ENCODE measurements around the gene ZNF584.
"Not testable (repeated sequence)": the region's sequence is repeated elsewhere in the genome, so short reads cannot be mapped to it uniquely, and the experiment has no call there.

Gene ZNF584

DNA sequence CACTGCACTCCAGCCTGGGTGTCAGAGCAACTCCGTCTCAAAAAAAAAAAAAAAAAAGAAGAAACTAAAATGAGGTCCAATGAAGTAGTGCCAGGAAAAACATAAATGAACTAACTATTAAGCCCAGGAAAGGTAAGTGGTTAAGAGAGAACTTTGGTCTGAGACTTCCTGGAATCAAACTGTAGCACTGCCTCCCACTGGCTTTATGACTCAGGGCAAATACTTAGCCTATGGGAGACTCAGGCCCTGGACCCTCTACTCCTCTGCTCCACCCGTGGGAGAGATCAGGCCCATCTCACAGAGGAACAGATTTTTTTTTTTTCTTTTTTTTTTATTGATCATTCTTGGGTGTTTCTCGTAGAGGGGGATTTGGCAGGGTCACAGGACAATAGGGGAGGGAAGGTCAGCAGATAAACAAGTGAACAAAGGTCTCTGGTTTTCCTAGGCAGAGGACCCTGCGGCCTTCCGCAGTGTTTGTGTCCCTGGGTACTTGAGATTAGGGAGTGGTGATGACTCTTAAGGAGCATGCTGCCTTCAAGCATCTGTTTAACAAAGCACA lies 4.5 kb upstream of the ZNF584 start:
- FAIRE-seq: not testable (repeated sequence)

DNA sequence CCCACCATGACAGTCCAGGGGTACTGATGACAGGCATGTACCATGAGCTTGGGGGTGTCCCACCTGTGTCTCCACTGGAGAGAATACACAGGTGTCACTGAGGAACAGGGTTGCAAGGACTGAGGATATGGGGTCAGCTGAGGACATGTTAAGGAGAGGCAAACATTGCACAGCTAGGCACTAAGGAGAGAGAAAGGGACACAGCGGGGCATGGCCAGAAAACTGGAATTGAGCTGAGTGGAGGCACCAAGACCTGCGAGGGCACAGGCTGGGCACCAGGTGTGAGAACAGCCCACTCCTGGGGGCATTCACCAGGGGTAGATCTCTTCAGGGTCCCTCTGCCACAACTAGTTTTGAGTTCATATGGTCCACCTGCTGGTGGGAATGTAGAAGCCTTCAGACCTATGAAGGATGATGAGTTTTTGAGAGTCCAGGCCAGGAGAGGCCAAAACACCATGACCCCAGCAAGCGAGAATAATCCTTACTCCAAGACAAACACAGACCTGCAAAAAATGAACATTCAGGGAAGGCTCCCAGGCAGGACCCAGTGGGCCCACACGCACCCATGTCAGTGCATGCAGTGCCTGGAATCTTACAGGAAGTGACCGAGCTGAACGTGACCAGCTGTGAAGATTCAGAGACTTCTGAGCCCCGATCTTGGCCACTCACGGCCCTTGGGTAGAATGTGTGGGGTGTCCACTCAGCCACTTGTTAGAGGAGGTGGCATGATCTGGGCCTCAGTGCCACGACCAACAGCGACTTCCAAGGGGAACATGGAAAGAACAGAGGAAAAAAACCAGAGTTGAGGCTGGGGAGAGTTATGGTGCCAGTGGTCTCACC lies 1.4 kb upstream of the ZNF584 start:
- FAIRE-seq (no peak), DNase-seq (ENCODE audit: low spot score) (no peak)

More for the DNA sequence above, 4.5 kb upstream of the ZNF584 start:
- not testable (repeated sequence) for DNase-seq (ENCODE audit: low spot score)

DNA sequence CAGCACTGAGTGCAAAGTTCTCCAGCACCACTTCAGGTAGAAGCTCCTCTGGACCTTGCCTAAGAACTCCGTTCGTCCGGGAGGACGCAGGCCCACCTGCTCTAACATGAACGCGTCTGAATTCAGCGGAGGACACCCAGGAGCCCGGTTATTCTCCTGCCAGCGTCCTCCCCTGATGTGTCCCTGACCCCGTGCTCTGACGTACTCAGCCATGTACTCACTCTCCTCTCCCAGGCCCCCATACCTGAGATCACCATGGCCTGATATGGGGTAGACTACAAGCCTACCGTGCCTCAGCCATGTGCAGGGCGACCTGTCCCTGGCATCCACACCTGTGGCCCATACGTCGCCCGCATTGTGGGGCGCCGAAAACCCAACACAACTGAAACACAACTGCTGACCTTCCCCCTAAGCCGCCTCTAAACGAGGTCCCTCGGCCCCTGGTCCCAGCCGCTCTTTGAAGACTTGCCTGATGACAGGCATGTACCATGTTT lies 744 bp upstream of the ZNF584 start:
- DNase-seq (ENCODE audit: low spot score) (no peak), FAIRE-seq (no peak)

- FAIRE-seq: no peak
- peak; percentile 25 for DNase-seq (ENCODE audit: low spot score)
These were observed 751 bp downstream of the ZNF584 start for GRCh38 chr19:58409010-58409790.

DNA sequence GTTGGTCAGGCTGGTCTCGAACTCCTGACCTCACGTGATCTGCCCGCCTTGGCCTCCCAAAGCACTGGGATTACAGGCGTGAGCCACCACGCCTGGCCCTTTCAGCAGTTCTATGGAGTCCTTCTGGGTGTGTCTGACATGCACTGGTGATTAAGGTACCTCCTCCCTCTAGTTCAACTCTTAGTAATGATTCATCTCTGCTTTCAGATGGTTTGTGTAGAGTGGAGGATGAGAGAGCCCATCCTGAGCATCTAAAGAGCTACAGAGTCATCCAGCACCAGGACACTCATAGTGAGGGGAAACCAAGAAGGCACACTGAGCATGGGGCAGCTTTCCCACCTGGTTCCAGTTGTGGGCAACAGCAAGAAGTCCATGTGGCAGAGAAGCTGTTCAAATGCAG lies 8.2 kb downstream of the ZNF584 start:
- DNase-seq (ENCODE audit: low spot score) (no peak), FAIRE-seq (no peak)

- FAIRE-seq (no peak), DNase-seq (ENCODE audit: low spot score) (no peak)
These were observed 8.6 kb downstream of the ZNF584 start for GRCh38 chr19:58417071-58417470.

GRCh38 chr19:58428617-58429016 lies 20.2 kb downstream of the ZNF584 start:
- no peak for FAIRE-seq
- DNase-seq (ENCODE audit: low spot score): no peak

DNA sequence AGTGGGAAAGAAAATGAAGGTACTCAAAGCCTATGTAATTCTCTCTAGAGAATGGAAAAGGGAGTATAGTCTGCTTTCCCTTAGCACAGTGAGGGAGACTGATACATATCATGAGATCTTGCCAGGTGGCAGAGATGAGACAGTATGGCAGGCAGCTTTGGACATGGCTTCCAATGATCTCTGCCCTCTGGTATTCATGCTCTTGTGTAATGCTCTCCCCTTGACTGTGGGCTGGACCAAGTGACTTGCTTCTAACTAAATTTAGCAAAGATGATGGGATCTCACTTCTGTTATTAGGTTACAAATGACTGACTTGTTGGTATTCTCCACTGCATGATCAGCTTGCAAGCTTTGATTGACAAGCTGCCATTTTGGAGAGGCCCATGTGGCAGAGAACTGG lies 21.3 kb downstream of the ZNF584 start:
- FAIRE-seq (no peak), DNase-seq (ENCODE audit: low spot score) (no peak)

DNA sequence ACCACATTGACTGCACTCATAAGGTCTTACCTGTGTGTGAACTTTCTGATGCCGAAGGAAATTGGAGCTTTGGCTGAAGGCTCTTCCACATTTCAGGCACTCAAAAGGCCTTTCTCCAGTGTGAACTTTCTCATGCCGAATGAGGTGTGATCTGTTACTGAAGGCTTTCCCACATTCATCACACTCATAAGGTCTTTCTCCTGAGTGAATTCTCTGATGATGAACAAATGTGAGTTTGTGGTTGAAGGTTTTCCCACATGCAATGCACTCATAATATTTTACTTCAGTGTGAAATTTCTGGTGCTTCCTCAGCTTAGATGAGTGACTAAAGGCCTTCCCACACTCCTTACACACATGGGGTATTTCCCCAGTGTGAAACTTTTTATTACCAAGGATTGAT lies 25.8 kb downstream of the ZNF584 start:
- DNase-seq (ENCODE audit: low spot score) (no peak), FAIRE-seq (no peak)

DNA sequence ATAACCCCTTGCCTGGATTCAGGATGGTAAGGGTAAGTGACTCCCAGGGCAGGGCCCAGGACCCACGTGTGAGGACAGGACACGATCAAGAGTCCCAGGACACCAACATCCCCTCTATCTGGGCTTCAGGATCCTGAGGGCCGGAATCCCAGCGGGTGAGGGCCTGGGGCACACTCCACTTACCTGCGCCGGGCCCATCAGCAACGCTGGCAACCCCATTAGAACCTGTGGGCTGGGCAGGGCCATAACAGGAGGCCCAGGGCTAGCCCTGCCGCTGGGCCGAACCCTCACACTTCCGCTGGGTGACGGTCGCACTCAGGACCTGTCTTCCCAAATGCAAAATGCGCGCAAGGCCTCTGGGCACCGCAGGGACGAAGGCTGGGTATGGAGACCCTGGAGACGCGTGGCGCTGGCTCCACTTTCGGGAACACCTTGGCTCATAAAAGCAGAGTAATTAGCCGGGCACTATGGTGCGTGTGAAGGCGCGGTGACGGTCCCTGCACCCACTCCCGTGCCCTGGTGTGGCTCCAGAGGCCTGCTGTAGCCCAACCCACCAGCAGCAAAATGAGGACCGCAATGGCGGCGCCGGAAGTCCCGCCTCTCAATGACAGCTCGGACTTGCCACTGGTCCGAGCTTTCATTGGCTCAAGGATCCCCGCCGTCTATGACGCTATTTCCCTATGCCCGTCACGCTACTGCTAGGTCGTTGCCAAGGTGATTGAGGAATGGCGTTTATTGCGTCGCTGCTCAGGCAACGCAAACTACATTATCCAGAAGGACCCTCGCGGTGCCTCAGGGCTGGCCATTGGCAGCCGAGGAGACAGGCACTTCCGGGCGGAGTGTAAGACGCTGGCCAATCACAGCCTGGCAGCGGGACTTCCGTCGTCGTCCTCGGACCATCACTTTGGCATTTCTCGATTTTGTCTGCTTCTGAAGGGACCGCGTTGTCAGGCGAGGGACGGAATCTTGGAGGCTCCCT lies 31.4 kb downstream of the ZNF584 start, which contains the start of gene ZNF132:
TSS of gene ZNF132 (minus strand) at position 578 of the 979 bp plus-strand sequence. CDS start at position 246, 332 bp downstream.
- no peak for DNase-seq (ENCODE audit: low spot score)
- FAIRE-seq: no peak

DNA sequence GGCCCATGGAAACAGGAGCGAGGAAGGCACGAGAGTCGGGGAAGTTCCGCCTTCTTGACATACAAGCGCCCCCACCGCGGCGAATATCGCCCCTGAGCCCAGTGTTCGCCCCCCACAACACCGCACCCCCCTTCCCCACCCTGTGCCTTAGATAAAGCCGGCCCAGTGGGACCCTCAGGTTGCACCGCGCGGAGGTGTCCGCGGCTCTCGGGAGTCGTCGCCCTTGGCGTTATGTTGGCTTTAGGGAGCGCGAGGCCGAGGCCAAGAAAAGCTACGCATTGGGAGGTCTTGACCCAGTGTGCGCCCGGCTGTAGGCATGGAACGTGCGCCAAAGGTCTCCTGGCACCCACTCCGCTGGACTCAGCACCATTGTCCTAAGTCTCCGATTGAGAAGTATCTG lies 32.1 kb downstream of the ZNF584 start:
- no peak for DNase-seq (ENCODE audit: low spot score)
- FAIRE-seq: no peak

DNA sequence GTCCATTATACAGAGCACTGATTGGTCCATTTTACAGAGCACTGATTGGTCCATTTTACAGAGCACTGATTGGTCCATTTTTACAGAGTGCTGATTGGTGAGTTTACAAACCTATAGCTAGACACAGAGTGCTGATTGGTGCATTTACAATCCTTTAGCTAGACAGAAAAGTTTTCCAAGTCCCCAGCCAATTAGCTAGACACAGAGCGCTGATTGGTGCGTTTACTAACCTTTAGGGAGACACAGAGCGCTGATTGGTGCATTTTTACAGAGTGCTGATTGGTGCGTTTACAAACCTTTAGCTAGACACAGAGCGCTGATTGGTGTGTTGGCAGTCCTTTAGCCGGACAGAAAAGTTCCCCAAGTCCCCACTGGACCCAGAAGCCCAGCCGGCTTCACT lies 34.5 kb downstream of the ZNF584 start:
- not testable (repeated sequence) for DNase-seq (ENCODE audit: low spot score); FAIRE-seq

- not testable (repeated sequence) for FAIRE-seq
These were observed 40.4 kb downstream of the ZNF584 start for GRCh38 chr19:58448860-58449259.

GRCh38 chr19:58449980-58450379 lies 41.5 kb downstream of the ZNF584 start:
- DNase-seq (ENCODE audit: low spot score); FAIRE-seq: not testable (repeated sequence)

More at GRCh38 chr19:58448860-58449259, 40.4 kb downstream of the ZNF584 start:
- DNase-seq (ENCODE audit: low spot score): not testable (repeated sequence)

DNA sequence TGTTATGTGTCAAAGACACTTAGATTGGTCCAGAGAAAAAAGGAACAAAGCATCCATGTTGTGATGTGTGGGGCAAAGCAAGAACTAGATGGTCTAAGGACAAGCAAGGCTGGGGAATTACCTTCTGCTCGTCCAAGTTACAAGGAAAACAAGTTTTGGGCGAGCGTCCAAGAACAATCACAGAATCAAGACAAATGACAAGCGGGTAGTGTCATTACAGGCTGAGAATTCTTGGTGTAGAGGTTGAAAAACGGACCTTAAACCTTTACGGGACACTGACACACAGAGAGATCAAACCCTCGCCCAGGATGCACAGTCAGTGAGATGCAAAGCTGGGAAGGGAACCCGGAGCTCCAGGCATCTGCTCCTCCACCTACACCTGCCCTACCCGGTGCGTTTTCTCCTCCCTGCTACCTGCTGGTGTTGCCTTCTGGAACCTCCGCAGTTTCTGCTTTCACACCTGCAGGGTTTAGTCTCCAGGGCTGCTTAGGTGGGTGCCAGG lies 42.5 kb downstream of the ZNF584 start:
- DNase-seq (ENCODE audit: low spot score) (no peak), FAIRE-seq (no peak)

DNA sequence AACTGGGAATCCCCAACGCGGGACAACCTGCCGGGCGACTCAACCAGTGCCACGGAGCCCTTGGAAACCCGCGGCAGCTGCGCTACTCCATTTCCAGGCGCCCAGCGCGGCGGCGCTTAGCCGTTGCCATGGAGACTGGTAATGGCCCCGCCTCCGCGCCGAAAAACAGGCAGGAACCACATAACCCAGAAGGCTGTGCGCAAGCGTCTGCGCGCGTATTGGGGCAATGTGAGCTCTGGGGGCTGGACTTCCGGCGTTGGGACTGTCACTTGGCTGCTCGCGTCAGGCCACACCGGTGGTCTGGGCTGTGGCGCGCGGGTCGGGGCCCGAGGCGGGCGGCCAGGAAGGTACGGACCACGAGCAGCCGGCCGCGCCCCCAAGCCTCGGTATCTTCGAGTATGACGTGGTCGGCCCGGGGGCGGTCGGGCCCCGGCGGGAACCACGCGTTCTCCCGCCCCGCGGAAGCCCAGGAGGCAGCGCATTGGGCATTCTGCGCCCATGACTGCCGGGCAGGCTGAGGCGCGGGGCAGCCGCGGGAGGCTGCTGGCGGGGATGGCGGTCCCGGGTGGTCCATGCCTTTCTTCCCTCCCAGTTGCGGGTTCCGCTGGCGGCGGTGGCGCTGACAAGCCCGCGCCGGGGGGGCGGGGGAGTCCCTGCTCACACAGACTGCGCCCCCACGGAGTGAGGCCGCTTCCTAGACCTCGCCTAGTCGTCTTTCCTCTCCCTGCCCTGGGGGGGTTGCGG lies 43.1 kb downstream of the ZNF584 start, which contains the start of gene ZNF324B:
TSS of gene ZNF324B (plus strand) at position 265 of the 744 bp plus-strand sequence. CDS start 2,080 bp downstream, outside the sequence.
- FAIRE-seq (peak; percentile 39), DNase-seq (ENCODE audit: low spot score) (peak; percentile 83)

DNA sequence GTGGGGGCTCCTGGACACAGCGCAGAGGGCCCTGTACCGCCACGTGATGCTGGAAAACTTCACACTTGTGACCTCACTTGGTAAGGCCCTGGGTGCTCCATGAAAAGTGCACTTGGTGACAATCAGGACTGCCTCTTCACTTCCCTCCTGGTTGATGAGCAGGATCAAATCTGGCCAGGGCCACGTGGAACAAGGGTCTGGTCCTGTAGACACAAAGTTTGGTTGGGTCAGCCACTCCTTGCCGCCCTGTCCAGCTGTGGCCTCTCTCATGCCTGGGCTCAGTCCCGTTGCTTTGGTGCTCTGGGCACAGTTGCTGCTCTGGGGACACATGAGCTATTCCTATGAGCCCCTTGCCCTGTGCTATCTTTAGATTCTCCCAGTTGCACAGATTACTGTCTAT lies 45.3 kb downstream of the ZNF584 start:
- DNase-seq (ENCODE audit: low spot score) (no peak), FAIRE-seq (no peak)

DNA sequence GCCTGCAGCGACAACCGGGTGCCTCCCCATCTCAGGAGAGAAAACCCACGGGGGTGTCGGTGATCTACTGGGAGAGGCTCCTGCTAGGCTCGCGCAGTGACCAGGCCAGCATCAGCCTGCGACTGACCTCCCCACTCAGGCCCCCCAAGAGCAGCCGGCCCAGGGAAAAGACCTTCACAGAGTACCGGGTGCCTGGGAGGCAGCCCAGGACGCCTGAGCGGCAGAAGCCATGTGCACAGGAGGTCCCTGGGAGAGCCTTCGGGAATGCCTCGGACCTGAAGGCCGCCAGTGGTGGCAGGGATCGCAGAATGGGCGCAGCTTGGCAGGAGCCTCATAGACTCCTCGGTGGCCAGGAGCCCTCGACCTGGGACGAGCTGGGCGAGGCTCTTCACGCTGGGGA lies 46.9 kb downstream of the ZNF584 start:
- DNase-seq (ENCODE audit: low spot score) (no peak), FAIRE-seq (no peak)

DNA sequence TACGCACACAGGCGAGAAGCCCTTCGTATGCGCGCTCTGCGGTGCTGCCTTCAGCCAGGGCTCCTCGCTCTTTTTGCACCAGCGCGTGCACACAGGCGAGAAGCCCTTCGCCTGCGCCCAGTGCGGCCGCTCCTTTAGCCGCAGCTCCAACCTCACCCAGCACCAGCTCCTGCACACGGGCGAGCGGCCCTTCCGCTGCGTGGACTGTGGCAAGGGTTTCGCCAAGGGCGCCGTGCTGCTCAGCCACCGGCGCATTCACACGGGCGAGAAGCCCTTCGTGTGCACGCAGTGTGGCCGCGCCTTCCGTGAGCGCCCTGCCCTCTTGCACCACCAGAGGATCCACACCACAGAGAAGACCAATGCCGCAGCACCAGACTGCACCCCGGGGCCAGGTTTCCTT lies 47.7 kb downstream of the ZNF584 start:
- FAIRE-seq (no peak), DNase-seq (ENCODE audit: low spot score) (no peak)
